ENCODE results near the gene ZNF318. TPM values are rescaled to one million over a fixed set of nuclear protein-coding genes. Genes with fewer than 3 reads are reported as not detected.

The ZNF318 gene
- total and polyA plus RNA-seq, 2 donors (not counting 3 experiments of a cell fraction or from before 2014, with no cell fraction given) = 7.1 to 13.6 TPM

DNA sequence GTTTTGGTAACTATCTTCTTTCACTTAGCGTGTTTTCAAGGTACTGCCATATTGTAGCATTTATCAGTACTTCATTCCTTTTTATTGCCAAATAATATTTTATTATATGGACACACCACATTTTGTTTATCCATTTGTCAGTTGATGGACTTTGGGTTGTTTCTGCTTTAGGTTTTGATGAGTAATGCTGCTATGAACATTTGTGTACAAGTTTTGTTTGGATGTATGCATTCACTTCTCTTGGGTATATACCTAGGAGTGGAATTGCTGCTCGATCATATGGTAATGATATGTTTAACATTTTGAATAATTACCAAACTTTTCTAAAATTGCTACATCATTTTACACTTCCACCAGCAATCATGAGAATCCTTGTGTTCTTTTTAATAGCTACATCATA, 77.7 kb downstream of the ZNF318 start:
- no peaks in the 10 kb centered on the region for H3K9me3 ChIP-seq (replicated peaks; ENCODE audit: control insufficient read depth, insufficient read depth, low read length)
- no peaks in the 10 kb centered on the region for H3K9me1 ChIP-seq (replicated peaks; ENCODE audit: control insufficient read depth, extremely low read depth, insufficient read depth, low read length)
- CTCF ChIA-PET = interaction anchor here (1.8 kb wide), 1 partner anchor 15 kb away, joined by 3 read pairs; no protein-coding TSS in a partner anchor
- no peak overlapping the region for H3K4me2 ChIP-seq (ENCODE audit: insufficient read depth, low read length)
- H4K20me1 ChIP-seq (replicated peaks; ENCODE audit: control insufficient read depth, extremely low read depth, insufficient read depth, low read length) = no peaks in the 10 kb centered on the region
- H3K4me3 ChIP-seq (replicated peaks in 1 of 3; ENCODE audit: insufficient read depth in 1 of 3, low read depth in 1 of 3, low read length in 3 of 3) = no peak overlapping the region
- H2AFZ ChIP-seq (ENCODE audit: low read depth, low read length) = no peak overlapping the region
- no peaks in the 10 kb centered on the region for H3K4me1 ChIP-seq (ENCODE audit: control insufficient read depth, extremely low read depth, insufficient read depth, low read length)
- no TSS peak for BruUV-seq (replicated peaks)
- H3K27ac ChIP-seq (ENCODE audit: insufficient read depth, low read depth, low read length) = no peak overlapping the region
- FAIRE-seq = no peak
- TF ChIP-seq EZH2 (IDR thresholded peaks at IDR 0.05; ENCODE audit: borderline replicate concordance, low read depth, low read length, severe bottlenecking) (no peak), CTCF (IDR thresholded peaks at IDR 0.05; ENCODE audit: extremely low read depth in 1 of 2, insufficient read depth in 1 of 2, low read depth in 1 of 2, low read length in 2 of 2) (no peak), POLR2AphosphoS5 (IDR thresholded peaks at IDR 0.05; ENCODE audit: insufficient read depth, low read depth, low read length) (no peak), MYC (IDR thresholded peaks at IDR 0.05; ENCODE audit: low read depth, low read length) (no peak), JUN (IDR thresholded peaks at IDR 0.05; ENCODE audit: borderline replicate concordance, insufficient read depth, insufficient read length, low read depth) (no peak), GATA2 (IDR thresholded peaks at IDR 0.05; ENCODE audit: insufficient read depth, insufficient read length, low read depth, low read length) (no peak), POLR2A (IDR thresholded peaks at IDR 0.05; ENCODE audit: low read depth, low read length) (no peak), FOS (IDR thresholded peaks at IDR 0.05; ENCODE audit: borderline replicate concordance, insufficient read depth, low read length) (no peak)
- TF ChIP-seq, protein P1, sequence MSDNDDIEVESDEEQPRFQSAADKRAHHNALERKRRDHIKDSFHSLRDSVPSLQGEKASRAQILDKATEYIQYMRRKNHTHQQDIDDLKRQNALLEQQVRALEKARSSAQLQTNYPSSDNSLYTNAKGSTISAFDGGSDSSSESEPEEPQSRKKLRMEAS (IDR thresholded peaks at IDR 0.05; ENCODE audit: insufficient read depth, insufficient read length) = no peak
- POLR2A ChIA-PET = no interaction called here
- dilution Hi-C loops (cut with MboI; ENCODE audit: extremely low pct_ligation_motif_present, low sequenced_read_pairs) = no loop called here
- intact Hi-C loops (cut with micrococcal nuclease) = no loop called here
- no peaks in the 10 kb centered on the region for H3K79me2 ChIP-seq (ENCODE audit: control insufficient read depth, insufficient read depth, low read length)
- H3K36me3 ChIP-seq (ENCODE audit: control insufficient read depth in 2 of 2, extremely low read depth in 1 of 2, insufficient read depth in 2 of 2, low read length in 2 of 2) = no peaks in the 10 kb centered on the region
- no peak for DNase-seq (ENCODE audit: low read depth, low spot score)
- H3K27me3 ChIP-seq (ENCODE audit: control insufficient read depth in 2 of 2, insufficient read depth in 2 of 2, low read length in 2 of 2) = peaks cover 2 to 12% of the 10 kb centered on the region in 2 experiments
- H3K9ac ChIP-seq (replicated peaks; ENCODE audit: extremely low read depth, insufficient read depth, low read length) = no peak overlapping the region
